HG02623 (cell line): ENCODE results near the gene ARX.

Experiments used
- ATAC-seq: cut with Tn5 transposase; IDR thresholded peaks from one replicate; pipeline ENCODE4 v1.9.1; 2021; ENCODE audit warnings: moderate library complexity; ENCODE audit not compliant: unreplicated experiment

Gene ARX

DNA sequence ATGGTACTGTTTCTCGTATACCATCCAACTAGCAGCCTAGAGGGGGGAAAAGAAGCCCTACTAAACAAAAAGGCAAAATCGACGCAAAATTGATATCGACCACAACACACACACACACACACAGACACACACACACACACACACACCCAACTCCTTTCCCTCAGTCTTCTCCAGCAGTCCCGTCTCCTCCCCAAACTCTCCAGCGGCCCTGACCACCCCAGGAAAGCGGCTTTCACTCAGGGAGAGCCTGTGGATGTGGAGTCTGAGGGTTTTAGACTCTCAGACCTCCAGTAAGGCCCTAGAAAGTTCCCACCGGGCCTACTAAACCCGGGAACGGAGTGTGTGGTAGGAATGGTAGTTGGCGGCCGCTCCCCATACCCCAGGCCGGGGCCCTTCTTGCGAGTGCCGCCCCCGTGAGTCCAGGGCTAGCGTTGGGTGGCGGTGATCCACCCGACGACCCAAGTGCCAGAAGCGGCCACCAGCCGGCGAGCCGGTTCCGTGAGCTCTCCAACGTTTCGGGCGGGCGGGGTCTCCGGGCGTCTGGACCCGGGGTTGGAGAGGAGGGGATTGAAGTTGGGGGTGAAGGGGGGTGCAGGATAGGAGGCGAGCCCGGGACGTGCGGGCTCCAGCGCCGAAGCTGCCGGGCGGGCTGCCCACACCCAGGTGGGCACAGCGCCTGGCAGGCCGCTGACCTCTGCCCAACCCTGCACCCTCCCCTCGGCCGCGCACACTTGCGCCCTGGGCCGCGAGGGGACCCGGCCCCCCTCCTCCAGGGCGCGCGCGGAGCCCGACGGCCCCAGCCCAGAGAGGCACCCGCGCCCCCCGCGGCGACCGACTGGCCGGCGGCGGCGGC lies 13.7 kb downstream of the ARX start:
- ATAC-seq = no peak

GRCh38 chrX:24999511-24999910 lies 16.3 kb downstream of the ARX start:
- ATAC-seq = no peak

DNA sequence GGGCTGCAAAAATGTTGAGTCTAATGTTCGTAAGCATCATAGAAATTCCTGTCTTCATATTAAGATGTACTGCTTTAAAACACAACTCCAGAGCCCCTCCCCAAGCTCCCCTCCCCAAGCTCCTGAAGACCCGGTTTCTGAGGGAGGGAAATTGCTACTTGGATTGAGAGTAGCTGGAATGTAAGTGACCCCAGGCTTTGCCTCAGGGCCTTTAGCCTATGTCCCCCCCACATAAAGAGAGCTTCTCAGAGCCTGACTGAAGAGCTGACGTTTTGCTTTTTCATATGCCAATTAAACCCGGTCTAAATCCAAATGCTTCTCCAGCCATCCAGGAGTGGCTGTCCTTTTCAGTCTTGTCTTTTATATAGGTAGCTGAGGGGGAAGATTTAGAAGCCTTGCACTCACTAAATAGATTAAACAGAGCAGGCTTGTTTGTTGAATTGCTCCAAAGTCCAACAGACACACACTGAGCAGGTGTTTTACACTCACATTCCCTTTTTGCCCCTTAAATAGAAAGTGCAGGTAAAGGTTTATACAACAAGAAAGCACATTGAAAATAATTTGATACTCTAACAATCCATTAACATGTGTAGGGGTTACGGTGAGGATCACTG lies 19.6 kb downstream of the ARX start:
- no peak for ATAC-seq

DNA sequence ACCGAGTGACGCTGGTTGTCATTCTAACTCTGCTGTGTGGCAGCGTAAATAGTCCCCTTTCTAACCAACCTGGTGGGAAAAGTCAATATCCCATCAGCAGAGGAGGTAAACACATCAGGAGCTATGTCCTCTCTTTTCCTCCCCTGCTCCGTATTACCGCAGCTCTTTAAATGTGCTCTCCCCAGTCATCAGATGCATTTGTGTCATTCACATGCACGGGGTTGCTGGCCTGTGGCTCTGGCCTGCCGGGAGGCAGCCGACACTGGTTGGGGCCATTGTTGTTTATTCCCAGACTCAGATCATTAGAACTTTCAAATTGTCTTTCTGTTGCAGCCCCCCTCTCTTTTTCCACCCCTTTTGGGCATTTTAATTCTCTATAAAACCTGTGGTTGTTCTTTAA lies 21.9 kb downstream of the ARX start:
- ATAC-seq = no peak

DNA sequence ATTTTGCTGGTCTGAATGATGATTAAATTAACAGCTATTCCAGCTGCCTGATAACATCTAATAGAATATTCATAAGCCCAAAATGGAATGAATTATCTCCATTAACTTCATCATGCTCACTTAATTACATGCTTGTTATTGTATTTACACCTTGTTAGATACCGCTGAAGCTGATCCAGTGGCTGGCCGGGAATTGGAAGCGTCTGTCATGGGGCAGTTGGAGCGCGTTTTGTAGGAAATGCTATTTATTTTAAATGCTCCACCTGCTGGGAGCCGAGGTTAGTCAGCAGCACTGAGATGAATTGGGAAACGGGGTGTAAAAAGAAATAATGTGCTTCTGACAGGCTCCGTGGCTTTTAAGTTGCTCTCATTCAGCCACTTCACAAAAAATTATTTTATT lies 25.2 kb downstream of the ARX start:
- ATAC-seq = no peak

GRCh38 chrX:24988314-24988713 lies 27.5 kb downstream of the ARX start:
- ATAC-seq = no peak

DNA sequence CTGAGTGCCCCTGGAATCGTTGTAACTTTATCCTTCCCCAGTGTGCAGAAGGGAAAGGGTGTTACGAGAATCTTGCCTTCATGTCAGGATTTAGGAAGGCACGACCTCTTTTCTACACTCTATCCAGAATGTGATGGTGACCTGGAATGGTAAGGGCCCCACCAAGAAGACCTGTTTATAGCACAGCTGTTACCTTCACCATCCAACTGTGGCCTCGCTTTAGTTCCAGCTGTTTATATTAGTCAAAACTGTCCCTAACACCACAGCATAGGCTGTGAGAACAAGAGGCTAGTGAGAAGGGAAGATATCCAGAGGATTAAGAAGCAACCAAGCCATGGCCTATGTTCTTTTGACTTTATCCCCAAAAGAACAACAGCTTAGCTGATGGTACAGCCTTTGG lies 28.0 kb downstream of the ARX start:
- ATAC-seq = no peak

DNA sequence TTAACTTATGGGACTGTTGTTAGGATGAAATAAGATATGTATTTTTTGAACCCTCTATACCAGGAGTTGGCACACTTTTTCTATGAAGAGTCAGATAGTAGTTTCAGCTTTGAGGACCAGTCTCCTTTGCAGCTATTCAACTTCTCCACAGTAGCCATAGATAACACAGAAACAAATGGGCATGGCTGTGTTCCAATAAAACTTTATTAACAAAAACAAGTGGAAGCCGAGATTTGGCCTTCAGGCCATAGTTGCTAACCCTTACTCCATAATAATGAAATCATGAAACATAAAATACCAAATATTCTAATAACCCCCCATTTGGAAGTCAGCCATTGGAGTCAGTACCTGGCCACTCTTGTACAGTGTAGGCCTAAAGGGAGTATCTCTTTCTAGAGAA lies 30.6 kb downstream of the ARX start:
- no peak for ATAC-seq

DNA sequence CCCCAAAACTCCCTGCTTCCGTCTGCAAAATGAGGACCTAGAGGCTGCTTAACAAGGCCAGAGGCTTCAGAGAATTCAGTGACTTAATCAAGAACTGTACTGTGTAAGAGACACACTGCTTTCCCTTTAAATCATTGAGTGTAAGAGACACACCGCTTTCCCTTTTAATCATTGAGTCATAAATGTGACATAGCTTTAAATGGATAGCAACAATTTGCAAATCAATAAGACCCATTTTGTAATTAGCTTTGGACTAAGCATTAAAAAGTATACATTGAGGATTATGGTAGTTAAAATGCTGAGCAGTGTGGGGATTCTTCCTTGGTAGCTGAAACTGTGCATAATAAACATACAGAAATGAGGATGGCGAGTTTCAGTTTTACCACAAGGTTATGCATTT lies 31.8 kb downstream of the ARX start:
- no peak for ATAC-seq

- ATAC-seq = no peak
These were observed 33.3 kb downstream of the ARX start for GRCh38 chrX:24982306-24982965.

DNA sequence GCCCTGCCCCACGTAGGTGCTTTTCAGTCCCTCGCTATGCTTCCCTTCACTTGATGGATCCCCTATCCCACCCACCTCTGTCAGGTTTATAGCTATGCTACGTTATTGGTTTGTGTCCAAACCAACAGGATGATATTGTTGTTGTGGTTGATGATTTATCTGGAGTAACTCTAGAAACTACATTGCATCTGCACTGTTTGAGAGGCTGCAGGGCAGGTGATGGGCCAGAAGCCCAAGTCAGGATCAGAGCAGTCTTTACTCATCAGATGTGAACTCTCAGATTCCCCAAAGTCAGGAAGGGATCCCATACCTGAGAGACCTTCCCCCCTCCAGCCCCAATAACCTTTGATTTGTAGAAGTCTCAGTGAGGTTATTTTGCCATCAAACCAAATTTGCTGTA lies 34.7 kb downstream of the ARX start:
- ATAC-seq = no peak

DNA sequence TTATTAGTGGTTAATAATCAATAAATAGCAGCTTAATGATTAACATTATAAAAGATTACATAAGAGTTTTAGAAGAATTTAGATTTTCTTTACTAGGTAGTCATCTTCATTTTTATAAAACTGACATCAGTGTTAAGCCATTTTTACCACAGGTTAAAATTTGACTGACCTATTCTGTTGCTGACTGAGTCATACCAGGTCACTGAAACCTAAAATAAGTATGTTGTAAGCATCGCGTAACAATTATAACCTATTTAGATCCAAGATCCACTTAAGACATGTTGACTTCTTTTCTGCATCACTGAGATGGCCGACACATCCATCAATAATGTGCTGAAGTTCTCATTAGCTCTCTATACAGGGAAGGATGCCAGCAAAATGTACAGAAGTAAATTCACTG lies 36.7 kb downstream of the ARX start:
- ATAC-seq = no peak

DNA sequence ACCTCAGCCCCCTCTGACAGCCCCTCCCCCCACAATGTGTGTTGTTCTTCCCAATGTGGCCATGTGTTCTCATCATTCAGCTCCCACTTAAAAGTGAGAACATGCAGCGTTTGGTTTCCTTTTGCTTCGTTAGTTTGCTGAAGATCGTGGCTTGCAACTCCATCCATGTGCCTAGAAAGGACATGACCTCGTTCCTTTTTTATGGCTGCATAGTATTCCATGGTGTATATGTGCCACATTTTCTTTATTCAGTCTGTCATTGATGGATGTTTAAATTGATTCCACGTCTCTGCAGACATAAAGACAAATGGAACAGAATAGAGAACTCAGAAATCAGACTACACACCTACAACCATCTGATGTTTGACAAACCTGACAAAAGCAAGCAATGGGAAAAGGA lies 46.0 kb downstream of the ARX start:
- ATAC-seq = no peak

DNA sequence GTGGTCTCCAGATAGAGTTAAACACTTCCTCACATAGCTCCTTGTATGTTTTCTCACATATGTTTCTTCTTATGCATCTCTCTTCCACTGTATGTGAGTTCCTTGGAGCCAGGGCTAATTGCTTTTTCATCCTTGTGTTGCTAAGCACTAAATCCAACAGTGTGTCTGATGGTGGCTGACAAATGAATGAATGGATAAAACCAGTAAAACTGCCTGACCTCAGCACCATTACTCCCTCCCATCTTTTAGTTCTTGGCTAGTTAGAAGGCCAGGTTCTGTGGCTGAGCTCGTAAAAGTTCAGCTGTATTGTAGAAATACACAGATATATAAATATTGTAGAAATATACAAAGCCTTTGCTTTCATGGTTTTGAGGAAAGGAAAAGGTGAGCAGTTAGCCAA lies 50.4 kb downstream of the ARX start:
- no peak for ATAC-seq

DNA sequence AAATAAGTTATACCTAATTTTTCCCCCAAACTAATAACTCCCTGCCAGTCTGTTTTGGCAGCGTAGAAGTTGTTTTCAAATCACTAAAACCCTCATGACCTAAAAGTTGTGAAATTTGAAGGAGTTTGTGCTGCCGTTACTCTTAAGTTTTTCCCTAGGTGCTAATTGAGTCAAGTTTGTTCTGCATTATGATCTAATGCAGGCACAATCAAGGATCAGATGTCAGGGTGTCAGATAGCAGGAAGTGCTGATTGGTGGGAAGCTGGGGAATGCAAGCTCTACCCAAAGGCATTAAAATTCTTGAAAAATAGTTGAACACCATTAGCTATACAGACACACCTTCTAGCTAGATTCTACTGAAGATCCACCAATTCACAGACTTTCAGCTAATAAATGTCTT lies 51.9 kb downstream of the ARX start:
- no peak for ATAC-seq

DNA sequence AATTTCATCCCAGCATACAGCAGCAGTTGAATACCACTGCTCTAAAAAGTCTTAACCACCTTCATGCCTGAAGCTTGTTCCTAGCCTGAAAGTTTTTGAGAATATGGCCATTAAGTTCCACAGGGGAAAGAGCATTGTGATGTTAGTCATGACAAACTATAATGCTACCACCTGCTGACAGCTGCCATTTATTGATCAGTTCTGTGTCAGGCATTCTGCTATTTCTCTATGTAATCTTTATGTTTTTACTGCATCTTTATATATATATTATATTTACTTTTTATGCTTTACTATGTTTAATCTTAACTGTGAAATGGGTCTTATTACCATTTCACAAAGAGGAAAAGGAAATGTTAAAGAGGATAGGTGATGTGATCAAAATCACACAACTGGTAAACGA lies 54.0 kb downstream of the ARX start:
- no peak for ATAC-seq

GRCh38 chrX:24956828-24957227 lies 58.9 kb downstream of the ARX start:
- ATAC-seq = no peak

GRCh38 chrX:24955372-24955930 lies 60.3 kb downstream of the ARX start:
- no peak for ATAC-seq

GRCh38 chrX:24954732-24955131 lies 61.0 kb downstream of the ARX start:
- ATAC-seq = no peak
